GM12875 (cell line): ENCODE measurements around the gene WNT2.

Source experiments
- H3K4me3 ChIP-seq: one replicate; pipeline ENCODE4 v1.5.1; 2011; ENCODE audit warnings: low read depth, low read length, control low read depth
- TF ChIP-seq, protein P1 (sequence below): IDR thresholded peaks from 2 replicates; pipeline ENCODE4 v1.5.1; 2011; ENCODE audit warnings: low read depth, mild to moderate bottlenecking, control low read depth, inconsistent platforms, low read length, moderate library complexity, borderline replicate concordance; ENCODE audit not compliant: insufficient read depth

WNT2 gene

DNA sequence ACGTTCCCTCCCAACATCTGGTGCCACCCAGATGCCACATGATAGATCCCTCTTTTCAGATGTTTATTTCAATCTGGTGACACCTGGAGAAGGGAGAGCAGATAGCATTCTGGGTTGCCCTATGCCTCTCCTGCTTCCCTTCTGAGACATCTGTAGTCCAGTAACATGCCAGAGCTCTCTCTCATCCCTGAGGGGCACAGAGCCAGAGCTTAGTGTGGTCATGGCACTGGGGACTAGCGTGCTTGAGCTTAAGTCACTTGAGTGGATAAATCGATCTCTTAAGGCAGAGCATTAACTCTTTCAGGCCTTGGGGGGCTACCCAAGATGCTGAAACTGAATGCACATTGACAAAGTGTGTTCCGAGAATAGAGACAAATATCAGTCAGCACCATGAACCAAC lies 47.9 kb downstream of the WNT2 start:
- no peak overlapping the region for H3K4me3 ChIP-seq
- TF ChIP-seq, protein P1, sequence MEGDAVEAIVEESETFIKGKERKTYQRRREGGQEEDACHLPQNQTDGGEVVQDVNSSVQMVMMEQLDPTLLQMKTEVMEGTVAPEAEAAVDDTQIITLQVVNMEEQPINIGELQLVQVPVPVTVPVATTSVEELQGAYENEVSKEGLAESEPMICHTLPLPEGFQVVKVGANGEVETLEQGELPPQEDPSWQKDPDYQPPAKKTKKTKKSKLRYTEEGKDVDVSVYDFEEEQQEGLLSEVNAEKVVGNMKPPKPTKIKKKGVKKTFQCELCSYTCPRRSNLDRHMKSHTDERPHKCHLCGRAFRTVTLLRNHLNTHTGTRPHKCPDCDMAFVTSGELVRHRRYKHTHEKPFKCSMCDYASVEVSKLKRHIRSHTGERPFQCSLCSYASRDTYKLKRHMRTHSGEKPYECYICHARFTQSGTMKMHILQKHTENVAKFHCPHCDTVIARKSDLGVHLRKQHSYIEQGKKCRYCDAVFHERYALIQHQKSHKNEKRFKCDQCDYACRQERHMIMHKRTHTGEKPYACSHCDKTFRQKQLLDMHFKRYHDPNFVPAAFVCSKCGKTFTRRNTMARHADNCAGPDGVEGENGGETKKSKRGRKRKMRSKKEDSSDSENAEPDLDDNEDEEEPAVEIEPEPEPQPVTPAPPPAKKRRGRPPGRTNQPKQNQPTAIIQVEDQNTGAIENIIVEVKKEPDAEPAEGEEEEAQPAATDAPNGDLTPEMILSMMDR, result no peak

DNA sequence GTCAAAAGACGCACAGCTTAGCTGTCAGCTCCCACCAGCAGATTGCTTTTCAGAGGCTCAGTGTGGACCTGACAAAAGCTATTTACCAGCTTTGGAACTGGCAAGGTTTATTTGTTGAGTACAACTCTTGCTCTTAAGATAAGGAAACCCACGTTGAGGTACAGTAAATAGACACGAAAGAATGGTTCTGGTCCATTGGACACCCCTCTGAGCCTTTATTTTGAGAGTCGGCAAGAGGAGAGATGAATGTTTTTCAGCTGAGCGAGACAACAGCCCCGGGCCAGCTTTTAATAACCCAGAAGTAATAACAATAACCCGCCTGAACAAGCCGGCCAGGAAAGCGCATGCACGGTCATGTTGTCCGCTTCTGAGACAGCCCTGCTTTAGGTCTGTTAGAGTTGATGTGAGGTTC lies 49.0 kb downstream of the WNT2 start:
- no peak overlapping the region for H3K4me3 ChIP-seq
- TF ChIP-seq, protein P1, result no peak

DNA sequence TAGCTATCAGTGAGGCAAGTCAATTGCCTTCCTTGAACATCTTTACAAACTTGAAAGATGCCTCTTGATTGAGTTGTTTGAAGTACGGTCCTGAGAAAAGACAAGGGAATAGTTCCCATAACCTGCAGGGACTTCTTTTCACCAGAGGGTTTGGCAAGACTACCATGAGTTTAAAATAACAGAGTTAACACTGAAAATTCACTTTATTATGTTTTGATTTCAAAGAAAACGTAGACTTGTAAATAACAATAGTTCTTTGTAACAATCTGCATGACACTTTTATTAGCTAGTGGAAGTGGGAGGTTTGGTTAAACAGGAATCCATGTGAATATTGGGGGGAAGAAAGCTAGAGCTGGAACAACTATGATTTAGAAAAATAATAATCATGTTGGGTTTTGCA lies 49.5 kb downstream of the WNT2 start:
- TF ChIP-seq, protein P1, result no peak
- H3K4me3 ChIP-seq, result no peak overlapping the region

- H3K4me3 ChIP-seq, result no peak overlapping the region
- TF ChIP-seq, protein P1, result no peak
Observed at GRCh38 chr7:117272017-117272759, 50.7 kb downstream of the WNT2 start.

- H3K4me3 ChIP-seq, result no peak overlapping the region
- TF ChIP-seq, protein P1, result no peak
Observed at GRCh38 chr7:117271566-117271965, 51.3 kb downstream of the WNT2 start.

DNA sequence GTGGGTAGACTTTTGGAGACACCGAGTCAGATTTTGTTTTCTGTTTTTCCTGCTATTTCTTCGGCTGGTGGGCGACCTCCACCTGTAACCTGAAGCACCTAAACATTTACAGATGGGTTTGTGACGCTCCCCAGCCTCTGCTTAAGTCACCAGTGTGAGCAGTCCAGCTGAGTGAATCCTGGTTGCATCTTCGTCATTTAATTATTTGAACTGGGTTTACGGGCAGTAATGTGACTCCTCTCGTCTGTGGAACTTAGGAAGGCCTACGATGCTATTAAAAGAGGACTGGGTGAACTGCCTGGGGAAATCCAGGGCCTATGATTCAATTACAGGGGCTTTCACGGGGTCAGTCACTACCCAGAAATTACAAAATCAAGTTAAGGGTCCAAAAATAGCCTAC lies 52.5 kb downstream of the WNT2 start:
- no peak overlapping the region for H3K4me3 ChIP-seq
- TF ChIP-seq, protein P1, result no peak

DNA sequence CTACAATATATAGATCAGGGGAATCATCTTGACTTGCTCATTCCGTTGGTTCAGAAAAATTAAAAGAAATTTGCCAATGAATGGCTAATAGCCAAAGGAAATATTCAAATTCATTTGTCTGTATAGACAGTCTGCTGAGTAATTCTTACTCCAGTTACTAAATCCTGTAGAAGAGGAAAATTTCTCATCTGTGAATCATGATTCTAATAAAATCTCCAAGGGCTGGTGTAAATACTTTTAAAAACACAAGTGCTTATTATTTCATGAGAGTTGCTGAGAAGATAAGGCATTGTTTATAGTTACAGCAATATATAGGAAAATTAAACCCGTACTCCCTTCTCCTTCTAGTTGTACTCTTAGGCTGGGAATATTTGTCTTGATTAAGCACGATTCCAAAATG lies 53.0 kb downstream of the WNT2 start:
- no peak overlapping the region for H3K4me3 ChIP-seq
- TF ChIP-seq, protein P1, result no peak
